ENCODE measurements around the gene P2RY11. TPM values are rescaled to one million over a fixed set of nuclear protein-coding genes. Genes with fewer than 3 reads are reported as not detected.
A peak's percentile ranks its signal among the peaks of the same experiment; 100 is the strongest.

Gene P2RY11
- total RNA-seq, 1 experiment from 2014 or later = 60.6 TPM

DNA sequence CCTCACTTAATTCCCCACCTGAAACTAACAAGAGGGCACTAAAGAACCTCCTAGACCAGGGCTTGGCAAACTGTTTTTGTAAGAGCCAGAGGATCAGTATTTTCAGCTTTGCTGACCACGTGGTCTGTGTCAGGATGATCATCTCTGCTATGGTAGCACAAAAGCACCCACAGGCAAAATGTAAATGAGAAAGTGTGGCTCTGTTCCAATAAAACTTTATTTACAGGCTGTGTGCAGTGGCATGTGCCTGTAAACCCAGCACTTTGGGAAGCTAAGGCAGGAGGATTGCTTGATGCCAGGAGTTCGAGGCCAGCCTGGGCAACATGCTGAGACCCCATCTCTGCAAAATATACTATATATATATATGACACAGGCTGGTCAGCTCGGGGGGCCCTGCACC, 52.0 kb downstream of the P2RY11 start:
- Histone ChIP-seq H3K9me3 (ENCODE audit: control insufficient read depth, low read depth, low read length) (no peaks in the 10 kb centered on the region), H2AFZ (ENCODE audit: low read length) (no peak overlapping the region), H2BK12ac (ENCODE audit: insufficient read length, low read depth, low read length) (no peak overlapping the region), H3K23ac (ENCODE audit: insufficient read length, low read depth, low read length) (no peak overlapping the region), H3K4me2 (ENCODE audit: insufficient read depth, insufficient read length, low read length) (no peak overlapping the region), H4K5ac (ENCODE audit: insufficient read length, low read depth, low read length) (no peak overlapping the region), H3K4ac (ENCODE audit: low read depth, low read length) (no peak overlapping the region), H4K91ac (ENCODE audit: insufficient read length, low read depth, low read length) (no peak overlapping the region), H2BK15ac (ENCODE audit: low read depth, low read length) (no peak overlapping the region), H3K27ac (ENCODE audit: insufficient read length, low read depth, low read length) (no peak overlapping the region), H3K18ac (ENCODE audit: insufficient read length, low read depth, low read length) (no peak overlapping the region), H3K79me2 (ENCODE audit: insufficient read depth, low read length) (no peaks in the 10 kb centered on the region), H3K27me3 (ENCODE audit: insufficient read depth, low read length) (no peaks in the 10 kb centered on the region), H2BK5ac (ENCODE audit: insufficient read length, low read length) (no peak overlapping the region), H3K9ac (ENCODE audit: extremely low read depth, insufficient read length, low read length) (no peak overlapping the region), H3K23me2 (ENCODE audit: insufficient read length, low read depth, low read length, poor library complexity, severe bottlenecking) (no peaks in the 10 kb centered on the region), H4K20me1 (ENCODE audit: control insufficient read depth, insufficient read depth, insufficient read length) (no peaks in the 10 kb centered on the region), H3K56ac (ENCODE audit: insufficient read length, low read depth, low read length) (no peak overlapping the region), H3T11ph (ENCODE audit: low read length) (no peak overlapping the region), H2BK20ac (ENCODE audit: low read depth, low read length, poor library complexity, severe bottlenecking) (no peak overlapping the region), H3K79me1 (ENCODE audit: insufficient read depth, low read depth, low read length, poor library complexity, severe bottlenecking) (no peaks in the 10 kb centered on the region), H2AK5ac (ENCODE audit: insufficient read length, low read length) (no peak overlapping the region), H4K8ac (replicated peaks; ENCODE audit: insufficient read length, low read depth, low read length) (no peak overlapping the region), H3K14ac (ENCODE audit: insufficient read depth, low read length) (no peak overlapping the region), H3K4me1 (ENCODE audit: insufficient read depth, low read length) (no peaks in the 10 kb centered on the region), H2BK120ac (ENCODE audit: low read depth, low read length, poor library complexity, severe bottlenecking) (no peak overlapping the region)
- Mint-ChIP-seq H3K36me3 (ENCODE audit: insufficient read depth in 1 of 3, low read depth in 3 of 3) (peaks cover 34 to 88% (median 77%) of the 10 kb centered on the region in 3 experiments), H3K27me3 (ENCODE audit: low read depth) (no peaks in the 10 kb centered on the region), H3K27ac (0 out of 7 replicates have a peak overlapping the region, but pooled peaks of 1 of the 3 experiments have one; percentile 28), H3K4me3 (no peak overlapping the region), H3K4me1 (no peaks in the 10 kb centered on the region), H3K9me3 (no peaks in the 10 kb centered on the region)
- no peak for DNase-seq
- WGBS (ENCODE audit: extremely low coverage, insufficient read length, low lambda C conversion rate) = no CpG with 5 or more reads among the region's 3 CpGs
- TF ChIP-seq, protein P1, sequence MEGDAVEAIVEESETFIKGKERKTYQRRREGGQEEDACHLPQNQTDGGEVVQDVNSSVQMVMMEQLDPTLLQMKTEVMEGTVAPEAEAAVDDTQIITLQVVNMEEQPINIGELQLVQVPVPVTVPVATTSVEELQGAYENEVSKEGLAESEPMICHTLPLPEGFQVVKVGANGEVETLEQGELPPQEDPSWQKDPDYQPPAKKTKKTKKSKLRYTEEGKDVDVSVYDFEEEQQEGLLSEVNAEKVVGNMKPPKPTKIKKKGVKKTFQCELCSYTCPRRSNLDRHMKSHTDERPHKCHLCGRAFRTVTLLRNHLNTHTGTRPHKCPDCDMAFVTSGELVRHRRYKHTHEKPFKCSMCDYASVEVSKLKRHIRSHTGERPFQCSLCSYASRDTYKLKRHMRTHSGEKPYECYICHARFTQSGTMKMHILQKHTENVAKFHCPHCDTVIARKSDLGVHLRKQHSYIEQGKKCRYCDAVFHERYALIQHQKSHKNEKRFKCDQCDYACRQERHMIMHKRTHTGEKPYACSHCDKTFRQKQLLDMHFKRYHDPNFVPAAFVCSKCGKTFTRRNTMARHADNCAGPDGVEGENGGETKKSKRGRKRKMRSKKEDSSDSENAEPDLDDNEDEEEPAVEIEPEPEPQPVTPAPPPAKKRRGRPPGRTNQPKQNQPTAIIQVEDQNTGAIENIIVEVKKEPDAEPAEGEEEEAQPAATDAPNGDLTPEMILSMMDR (conservative IDR thresholded peaks at IDR 0.05) = no peak

Other genes starting within 250 kb of the P2RY11 start
- 75.6 and 76.5 TPM in 2 replicates for gene OLFM2, start 175.2 kb upstream of the P2RY11 start, total RNA-seq (2021)
- 0.70 and 0.72 TPM in 2 replicates for gene COL5A3, start 101.2 kb upstream of the P2RY11 start, total RNA-seq (2021)
- gene RDH8, start 98.2 kb upstream of the P2RY11 start, total RNA-seq (2021) = 0.13 TPM in 1 of 2 replicates, not detected in the other
- 20.0 and 21.1 TPM in 2 replicates for gene SHFL, start 25.4 kb upstream of the P2RY11 start, total RNA-seq (2021)
- gene ANGPTL6, start 9.0 kb upstream of the P2RY11 start, total RNA-seq (2021) = 0.18 and 0.26 TPM in 2 replicates
- gene PPAN, start 5.3 kb upstream of the P2RY11 start, total RNA-seq (2021) = 150 and 157 TPM in 2 replicates
- 290 and 296 TPM in 2 replicates for gene EIF3G, start 8.2 kb downstream of the P2RY11 start, total RNA-seq (2021)
- gene DNMT1, start 83.3 kb downstream of the P2RY11 start, total RNA-seq (2021) = 206 and 227 TPM in 2 replicates
- gene S1PR2, start 119.6 kb downstream of the P2RY11 start, total RNA-seq (2021) = 11.5 and 12.8 TPM in 2 replicates
- gene MRPL4, start 140.5 kb downstream of the P2RY11 start, total RNA-seq (2021) = 96.7 and 99.3 TPM in 2 replicates
- gene ICAM1, start 159.4 kb downstream of the P2RY11 start, total RNA-seq (2021) = 2.1 and 2.3 TPM in 2 replicates
- 1.1 TPM in 2 replicates for gene ICAM4, start 175.3 kb downstream of the P2RY11 start, total RNA-seq (2021)
- gene ICAM5, start 178.3 kb downstream of the P2RY11 start, total RNA-seq (2021) = 1.4 and 1.6 TPM in 2 replicates
- gene ZGLP1, start 198.1 kb downstream of the P2RY11 start, total RNA-seq (2021) = 6.9 and 7.0 TPM in 2 replicates
- 26.8 and 27.7 TPM in 2 replicates for gene FDX2, start 204.3 kb downstream of the P2RY11 start, total RNA-seq (2021)
- gene RAVER1, start 221.8 kb downstream of the P2RY11 start, total RNA-seq (2021) = 74.7 and 75.2 TPM in 2 replicates
- 28.3 and 29.6 TPM in 2 replicates for gene ICAM3, start 227.9 kb downstream of the P2RY11 start, total RNA-seq (2021)